ENCODE results near the gene ZNF778. TPM values are rescaled to one million over a fixed set of nuclear protein-coding genes. Genes with fewer than 3 reads are reported as not detected.

ZNF778 gene
- total RNA-seq, 2 experiments from 2014 or later: 8.3 to 9.2 TPM

Other genes with a start within 250 kb of the ZNF778 start
- gene CBFA2T3, start 240.5 kb upstream of the ZNF778 start, total RNA-seq: not detected
- 10 to 100 TPM; 57.3 to 62.0 TPM for gene ACSF3, start 123.9 kb upstream of the ZNF778 start, total RNA-seq
- gene CDH15, start 46.0 kb upstream of the ZNF778 start, total RNA-seq: not detected
- 1 to 10 TPM; 1.8 to 2.8 TPM for gene SLC22A31, start 17.2 kb upstream of the ZNF778 start, total RNA-seq

All from activated CD4-positive, alpha-beta T cell treated with anti-CD3 and anti-CD28 coated beads, Interleukin-2, amount 10 ng/mL, durations not matched to agents 7 days and 5 days (primary cell).